Measurements from ENCODE around the gene CA10.

The CA10 gene

GRCh38 chr17:51730303-51731050, 428.0 kb downstream of the CA10 start:
- Histone ChIP-seq H3K36me3 (no peaks in the 10 kb centered on the region), H3K27me3 (ENCODE audit: insufficient read depth, low read depth, severe bottlenecking) (no peaks in the 10 kb centered on the region), H3K4me3 (ENCODE audit: low read depth, low read length) (no peak overlapping the region), H3K9me3 (ENCODE audit: severe bottlenecking) (no peaks in the 10 kb centered on the region), H3K27ac (no peak overlapping the region)
- DNase-seq, result no peak
- no peak for TF ChIP-seq CTCF (IDR thresholded peaks at IDR 0.05; ENCODE audit: low read depth, low read length)

- no peak for DNase-seq
- H3K4me3 ChIP-seq (ENCODE audit: low read depth, low read length), result no peak overlapping the region
- no peaks in the 10 kb centered on the region for H3K27me3 ChIP-seq (ENCODE audit: insufficient read depth, low read depth, severe bottlenecking)
- no peak overlapping the region for H3K27ac ChIP-seq
- H3K36me3 ChIP-seq, result no peaks in the 10 kb centered on the region
- TF ChIP-seq CTCF (IDR thresholded peaks at IDR 0.05; ENCODE audit: low read depth, low read length), result no peak
- no peaks in the 10 kb centered on the region for H3K9me3 ChIP-seq (ENCODE audit: severe bottlenecking)
Observed at GRCh38 chr17:51725185-51725584, 433.3 kb downstream of the CA10 start.

- TF ChIP-seq CTCF (IDR thresholded peaks at IDR 0.05; ENCODE audit: low read depth, low read length), result no peak
- Histone ChIP-seq H3K4me3 (ENCODE audit: low read depth, low read length) (no peak overlapping the region), H3K9me3 (ENCODE audit: severe bottlenecking) (no peaks in the 10 kb centered on the region), H3K27ac (no peak overlapping the region), H3K27me3 (ENCODE audit: insufficient read depth, low read depth, severe bottlenecking) (no peaks in the 10 kb centered on the region), H3K36me3 (no peaks in the 10 kb centered on the region)
- DNase-seq, result no peak
Observed at GRCh38 chr17:51724043-51724580, 434.4 kb downstream of the CA10 start.

GRCh38 chr17:51722994-51723393, 435.5 kb downstream of the CA10 start:
- Histone ChIP-seq H3K27me3 (ENCODE audit: insufficient read depth, low read depth, severe bottlenecking) (no peaks in the 10 kb centered on the region), H3K9me3 (ENCODE audit: severe bottlenecking) (no peaks in the 10 kb centered on the region), H3K4me3 (ENCODE audit: low read depth, low read length) (no peak overlapping the region), H3K36me3 (no peaks in the 10 kb centered on the region), H3K27ac (no peak overlapping the region)
- no peak for TF ChIP-seq CTCF (IDR thresholded peaks at IDR 0.05; ENCODE audit: low read depth, low read length)
- no peak for DNase-seq

- Histone ChIP-seq H3K27ac (no peak overlapping the region), H3K27me3 (ENCODE audit: insufficient read depth, low read depth, severe bottlenecking) (no peaks in the 10 kb centered on the region), H3K4me3 (ENCODE audit: low read depth, low read length) (no peak overlapping the region), H3K36me3 (no peaks in the 10 kb centered on the region), H3K9me3 (ENCODE audit: severe bottlenecking) (no peaks in the 10 kb centered on the region)
- no peak for TF ChIP-seq CTCF (IDR thresholded peaks at IDR 0.05; ENCODE audit: low read depth, low read length)
- no peak for DNase-seq
Observed at GRCh38 chr17:51721730-51722129, 436.8 kb downstream of the CA10 start.

- no peaks in the 10 kb centered on the region for H3K9me3 ChIP-seq (ENCODE audit: severe bottlenecking)
- no peaks in the 10 kb centered on the region for H3K27me3 ChIP-seq (ENCODE audit: insufficient read depth, low read depth, severe bottlenecking)
- TF ChIP-seq CTCF (IDR thresholded peaks at IDR 0.05; ENCODE audit: low read depth, low read length), result no peak
- no peaks in the 10 kb centered on the region for H3K36me3 ChIP-seq
- no peak overlapping the region for H3K4me3 ChIP-seq (ENCODE audit: low read depth, low read length)
- DNase-seq, result no peak
- H3K27ac ChIP-seq, result no peak overlapping the region
Observed at GRCh38 chr17:51720439-51720838, 438.1 kb downstream of the CA10 start.

Data from WERI-Rb-1 (cell line).